SK-N-SH (cell line): ENCODE measurements around the gene RGS7. TPM values are rescaled to one million over a fixed set of nuclear protein-coding genes. Genes with fewer than 3 reads are reported as not detected.
"Not testable (repeated sequence)": the region's sequence is repeated elsewhere in the genome, so short reads cannot be mapped to it uniquely, and the experiment has no call there.

Experiments
- CTCF ChIA-PET: fragments of 300-600, 350-600 bp; formaldehyde crosslinking; extraction: SDS; loops from one replicate; lab custom pipeline; 2021; lab: Yijun Ruan, JAX
- POLR2A ChIA-PET: fragments of 350-600 bp; sonication (Branson Sonifier 250); formaldehyde crosslinking; extraction: SDS; loops from one replicate; lab custom pipeline; 2020; ENCODE audit warnings: antibody characterized with exemption, inconsistent platforms; lab: Yijun Ruan, JAX
- DNase-seq: peaks from one replicate; pipeline ENCODE4 v3.0.0; 2012
- H2AFZ ChIP-seq: fragments of 200-600 bp; sonication (generic); 2 replicates; pipeline ENCODE4 v1.8.1; 2016; ENCODE audit warnings: antibody characterized with exemption, mild to moderate bottlenecking, low read depth
- H3F3A ChIP-seq: fragments of 200-600 bp; sonication (generic); replicated peaks from 2 replicates; pipeline ENCODE3; 2016; ENCODE audit warnings: antibody characterized with exemption, mild to moderate bottlenecking; ENCODE audit not compliant: insufficient read depth
- H3K27ac ChIP-seq, 2 experiments: fragments of 200-500 bp in 1 of 2; fragments of 200-600 bp in 1 of 2; sonication (Bioruptor generic) in 1 of 2; sonication (generic), shearing (Covaris generic) in 1 of 2; 2 replicates each; pipeline versions ENCODE4 v1.5.1 to v1.6.1; 2014 to 2016; ENCODE audit warnings: low read depth in 2 of 2, inconsistent platforms in 1 of 2, low read length in 1 of 2, mild to moderate bottlenecking in 1 of 2, mixed read lengths in 1 of 2
- H3K27me3 ChIP-seq: fragments of 200-600 bp; sonication (generic), shearing (Covaris generic); 2 replicates; pipeline ENCODE4 v1.6.1; 2016; ENCODE audit warnings: mixed run types; ENCODE audit not compliant: insufficient read depth
- H3K36me3 ChIP-seq, 2 experiments: fragments of 200-500 bp in 1 of 2; fragments of 200-600 bp in 1 of 2; sonication (Bioruptor generic) in 1 of 2; sonication (generic) in 1 of 2; replicated peaks in 1 of 2; 2 replicates each; pipeline versions ENCODE3 to v1.5.1; 2014 to 2016; ENCODE audit warnings: low read length in 1 of 2, mild to moderate bottlenecking in 1 of 2; ENCODE audit not compliant: insufficient read depth in 2 of 2, control insufficient read depth in 1 of 2
- H3K4me1 ChIP-seq, 2 experiments: fragments of 200-500 bp in 1 of 2; fragments of 200-600 bp in 1 of 2; sonication (Bioruptor generic) in 1 of 2; sonication (generic), shearing (Covaris generic) in 1 of 2; 2 replicates each; pipeline versions ENCODE4 v1.5.1 to v1.6.1; 2014 to 2016; ENCODE audit warnings: low read depth in 1 of 2, low read length in 1 of 2, mixed run types in 1 of 2; ENCODE audit not compliant: insufficient read depth in 2 of 2, control insufficient read depth in 1 of 2
- H3K4me2 ChIP-seq: fragments of 200-600 bp; sonication (generic), shearing (Covaris generic); 2 replicates; pipeline ENCODE4 v1.6.1; 2017; ENCODE audit warnings: mixed run types
- H3K4me3 ChIP-seq, 2 experiments: fragments of 200-500 bp in 1 of 2; fragments of 200-600 bp in 1 of 2; sonication (Bioruptor generic) in 1 of 2; sonication (generic), shearing (Covaris generic) in 1 of 2; 2 replicates each; pipeline versions ENCODE4 v1.5.1 to v1.8.1; 2014 to 2016; ENCODE audit warnings: low read depth in 2 of 2, inconsistent platforms in 1 of 2, low read length in 1 of 2, mild to moderate bottlenecking in 1 of 2, mixed read lengths in 1 of 2, moderate library complexity in 1 of 2
- H3K79me2 ChIP-seq: fragments of 200-600 bp; sonication (generic); 2 replicates; pipeline ENCODE4 v1.8.1; 2017; ENCODE audit warnings: mild to moderate bottlenecking; ENCODE audit not compliant: insufficient read depth
- H3K9ac ChIP-seq: fragments of 200-600 bp; sonication (generic); 2 replicates; pipeline ENCODE4 v1.6.1; 2017; ENCODE audit warnings: mixed run types
- H3K9me2 ChIP-seq: fragments of 200-600 bp; sonication (generic); 2 replicates; pipeline ENCODE4 v1.6.1; 2017; ENCODE audit warnings: mixed run types
- H3K9me3 ChIP-seq: fragments of 200-600 bp; sonication (generic); 2 replicates; pipeline ENCODE4 v1.6.1; 2017; ENCODE audit warnings: mixed run types, mild to moderate bottlenecking, moderate library complexity
- H4K20me1 ChIP-seq: fragments of 200-600 bp; sonication (generic); 2 replicates; pipeline ENCODE4 v1.6.1; 2017; ENCODE audit warnings: mild to moderate bottlenecking, mixed run types; ENCODE audit not compliant: insufficient read depth
- CHD2 ChIP-seq: fragments of 150-350 bp; IDR thresholded peaks from 2 replicates; pipeline ENCODE4 v1.6.1; 2018; ENCODE audit warnings: low read length; ENCODE audit not compliant: partially characterized antibody
- FOXJ3 ChIP-seq: sonication (generic); formaldehyde crosslinking; IDR thresholded peaks from 2 replicates; pipeline ENCODE4 v1.5.1; 2020; ENCODE audit warnings: mild to moderate bottlenecking, missing genetic modification reagents
- MAX ChIP-seq: IDR thresholded peaks from 2 replicates; pipeline ENCODE4 v1.4.0; 2012; ENCODE audit warnings: low read depth
- MXI1 ChIP-seq: IDR thresholded peaks from 2 replicates; pipeline ENCODE4 v1.6.1; 2012; ENCODE audit warnings: mild to moderate bottlenecking, low read depth, low read length, improper control_type of control experiment
- RAD21 ChIP-seq: IDR thresholded peaks from 2 replicates; pipeline ENCODE4 v1.6.1; 2012; ENCODE audit warnings: mild to moderate bottlenecking, low read length
- RXRA ChIP-seq: IDR thresholded peaks from 2 replicates; pipeline ENCODE4 v1.4.0; 2012; ENCODE audit warnings: low read depth, mild to moderate bottlenecking, borderline replicate concordance
- SMC3 ChIP-seq: IDR thresholded peaks from 2 replicates; pipeline ENCODE4 v1.6.1; 2012; ENCODE audit warnings: low read depth, low read length, improper control_type of control experiment
- TCF12 ChIP-seq: IDR thresholded peaks from 2 replicates; pipeline ENCODE4 v1.4.0; 2012
- TEAD4 ChIP-seq: IDR thresholded peaks from 2 replicates; pipeline ENCODE4 v1.4.0; 2012; ENCODE audit warnings: mild to moderate bottlenecking, borderline replicate concordance; ENCODE audit not compliant: insufficient read depth
- ZBTB33 ChIP-seq: IDR thresholded peaks from 2 replicates; pipeline ENCODE4 v1.4.0; 2012; ENCODE audit warnings: low read depth, borderline replicate concordance
- WGBS: methylation state at CpG from one replicate; pipeline ENCODE4 v1.1.6; 2017; ENCODE audit warnings: low lambda C conversion rate; 5-methylcytosine and 5-hydroxymethylcytosine counted together
- polyA plus RNA-seq, 3 experiments: library from polyadenylated mRNA; depleted of rRNA; stranded (reverse); fragments of >200 nt; gene quantifications; 2 replicates each; pipeline ENCODE4 v1.2.3, GENCODE V29; 2012

RGS7 gene
- polyA plus RNA-seq, 1 of the 3 experiments (the other 2 are of a cell fraction), result 0.36 TPM

GRCh38 chr1:240763771-240764170 is 593.2 kb downstream of the RGS7 start (continued):
- TF ChIP-seq MAX, result no peak
- no peak for TF ChIP-seq MXI1
- no peak for TF ChIP-seq RXRA
- TF ChIP-seq SMC3, result no peak

- H3K9ac ChIP-seq, H3K4me2 ChIP-seq, H2AFZ ChIP-seq, H3K4me3 ChIP-seq, H3K27me3 ChIP-seq, H3K27ac ChIP-seq, H3K36me3 ChIP-seq, DNase-seq, H3K79me2 ChIP-seq, H3K9me3 ChIP-seq, H3K4me1 ChIP-seq, H3K9me2 ChIP-seq, CTCF ChIA-PET, H3F3A ChIP-seq, POLR2A ChIA-PET, H4K20me1 ChIP-seq: not testable (repeated sequence)
- WGBS, result 84% methylated on average over 4 of the region's 7 CpGs
These were observed 593.9 kb downstream of the RGS7 start for GRCh38 chr1:240763095-240763494.

GRCh38 chr1:240762471-240762987 is 594.5 kb downstream of the RGS7 start:
- H3K4me1 ChIP-seq, H3K4me3 ChIP-seq, H3K27ac ChIP-seq, H3K9me3 ChIP-seq, H4K20me1 ChIP-seq, H3K9me2 ChIP-seq, CTCF ChIA-PET, H3K79me2 ChIP-seq, H3F3A ChIP-seq, H2AFZ ChIP-seq, POLR2A ChIA-PET, DNase-seq, H3K36me3 ChIP-seq, H3K9ac ChIP-seq, H3K4me2 ChIP-seq, H3K27me3 ChIP-seq: not testable (repeated sequence)
- WGBS, result 96% methylated on average over 9 of the region's 42 CpGs

- H4K20me1 ChIP-seq, DNase-seq, H3K27ac ChIP-seq, H2AFZ ChIP-seq, H3K79me2 ChIP-seq, H3K4me1 ChIP-seq, H3K9me2 ChIP-seq, H3K27me3 ChIP-seq, POLR2A ChIA-PET, CTCF ChIA-PET, H3K9me3 ChIP-seq, H3K36me3 ChIP-seq, H3K9ac ChIP-seq, H3K4me2 ChIP-seq, H3F3A ChIP-seq, H3K4me3 ChIP-seq: not testable (repeated sequence)
- WGBS, result 89% methylated on average over 6 of the region's 6 CpGs
These were observed 598.2 kb downstream of the RGS7 start for GRCh38 chr1:240758777-240759176.

- Histone ChIP-seq H3K36me3 (no peaks in the 10 kb centered on the region), H3K27ac (no peak overlapping the region), H3K9me2 (no peaks in the 10 kb centered on the region), H3K79me2 (no peaks in the 10 kb centered on the region), H3K4me3 (no peak overlapping the region), H3K27me3 (no peaks in the 10 kb centered on the region), H3F3A (no peaks in the 10 kb centered on the region), H2AFZ (no peak overlapping the region), H3K4me1 (no peaks in the 10 kb centered on the region), H4K20me1 (no peaks in the 10 kb centered on the region), H3K9ac (no peak overlapping the region), H3K4me2 (no peak overlapping the region), H3K9me3 (no peaks in the 10 kb centered on the region)
- CTCF ChIA-PET, result no interaction called here
- POLR2A ChIA-PET, result no interaction called here
- DNase-seq, result no peak
- 86% methylated on average over 1 of the region's 1 CpG for WGBS
- TF ChIP-seq SMC3 (no peak), TCF12 (no peak), TEAD4 (no peak), ZBTB33 (no peak), FOXJ3 (no peak), RAD21 (no peak), CHD2 (no peak)
These were observed 598.7 kb downstream of the RGS7 start for GRCh38 chr1:240758296-240758695.
